NT2/D1 (cell line): ENCODE measurements around the gene FOXP1.

Experiments used
- DNase-seq: peaks from one replicate; pipeline ENCODE4 v3.0.0-alpha.2; 2011; ENCODE audit warnings: low read depth, low spot score
- H3K27me3 ChIP-seq: 2 replicates; pipeline ENCODE4 v1.6.0; 2011; ENCODE audit warnings: mild to moderate bottlenecking; ENCODE audit not compliant: insufficient read length, insufficient read depth
- H3K36me3 ChIP-seq: 2 replicates; pipeline ENCODE4 v1.6.1; 2011; ENCODE audit warnings: mild to moderate bottlenecking, low read length, mixed read lengths; ENCODE audit not compliant: insufficient read depth, insufficient read length
- H3K4me1 ChIP-seq: 2 replicates; pipeline ENCODE4 v1.5.1; 2011; ENCODE audit not compliant: insufficient read depth, insufficient read length
- H3K4me3 ChIP-seq: 2 replicates; pipeline ENCODE4 v1.5.1; 2011; ENCODE audit warnings: low read depth; ENCODE audit not compliant: insufficient read length
- H3K9ac ChIP-seq: 2 replicates; pipeline ENCODE4 v1.6.0; 2011; ENCODE audit warnings: low read depth; ENCODE audit not compliant: insufficient read length
- H3K9me3 ChIP-seq: 2 replicates; pipeline ENCODE4 v1.5.1; 2011; ENCODE audit warnings: mild to moderate bottlenecking, low read length; ENCODE audit not compliant: insufficient read depth
- SUZ12 ChIP-seq: IDR thresholded peaks from 2 replicates; pipeline ENCODE4 v1.6.1; 2011; ENCODE audit not compliant: insufficient read length, insufficient read depth; ENCODE audit errors: extremely low read depth
- YY1 ChIP-seq: IDR thresholded peaks from 2 replicates; pipeline ENCODE4 v1.6.1; 2011; ENCODE audit not compliant: insufficient read length, insufficient read depth
- ZNF274 ChIP-seq: IDR thresholded peaks from 2 replicates; pipeline ENCODE4 v1.6.1; 2011; ENCODE audit warnings: mild to moderate bottlenecking, low read depth, low read length

The FOXP1 gene

GRCh38 chr3:71478568-71478967, 105.0 kb downstream of the FOXP1 start:
- TF ChIP-seq ZNF274 (no peak), SUZ12 (no peak), YY1 (no peak)
- Histone ChIP-seq H3K4me1 (no peaks in the 10 kb centered on the region), H3K9ac (no peak overlapping the region), H3K9me3 (no peaks in the 10 kb centered on the region), H3K4me3 (no peak overlapping the region), H3K27me3 (no peaks in the 10 kb centered on the region), H3K36me3 (no peaks in the 10 kb centered on the region)
- no peak for DNase-seq

- 0 out of 2 replicates have a peak, but pooled peaks cover 8% of the 10 kb centered on the region for H3K9me3 ChIP-seq
- H3K4me1 ChIP-seq = no peaks in the 10 kb centered on the region
- no peaks in the 10 kb centered on the region for H3K27me3 ChIP-seq
- no peaks in the 10 kb centered on the region for H3K36me3 ChIP-seq
- H3K9ac ChIP-seq = no peak overlapping the region
- no peak overlapping the region for H3K4me3 ChIP-seq
- no peak for DNase-seq
- TF ChIP-seq SUZ12 (no peak), YY1 (no peak), ZNF274 (no peak)
These were observed 106.6 kb downstream of the FOXP1 start for GRCh38 chr3:71476950-71477349.

GRCh38 chr3:71469138-71469435, 114.4 kb downstream of the FOXP1 start:
- H3K9ac ChIP-seq = no peak overlapping the region
- TF ChIP-seq SUZ12 (no peak), YY1 (no peak), ZNF274 (no peak)

GRCh38 chr3:71468311-71469137, 115.0 kb downstream of the FOXP1 start:
- Histone ChIP-seq H3K9me3 (0 out of 2 replicates have a peak, but pooled peaks cover 8% of the 10 kb centered on the region), H3K4me3 (no peak overlapping the region), H3K36me3 (no peaks in the 10 kb centered on the region), H3K27me3 (no peaks in the 10 kb centered on the region), H3K4me1 (no peaks in the 10 kb centered on the region), H3K9ac (no peak overlapping the region)
- no peak for DNase-seq
- no peak for TF ChIP-seq YY1
- no peak for TF ChIP-seq ZNF274

More at GRCh38 chr3:71469138-71469435, 114.4 kb downstream of the FOXP1 start:
- DNase-seq = no peak
- no peak overlapping the region for H3K4me3 ChIP-seq
- H3K36me3 ChIP-seq = no peaks in the 10 kb centered on the region
- 0 out of 2 replicates have a peak, but pooled peaks cover 8% of the 10 kb centered on the region for H3K9me3 ChIP-seq
- no peaks in the 10 kb centered on the region for H3K27me3 ChIP-seq
- H3K4me1 ChIP-seq = no peaks in the 10 kb centered on the region

- no peak for DNase-seq
- H3K4me1 ChIP-seq = no peaks in the 10 kb centered on the region
- no peaks in the 10 kb centered on the region for H3K36me3 ChIP-seq
- H3K9ac ChIP-seq = no peak overlapping the region
- H3K4me3 ChIP-seq = no peak overlapping the region
- H3K27me3 ChIP-seq = no peaks in the 10 kb centered on the region
- H3K9me3 ChIP-seq = no peaks in the 10 kb centered on the region
- no peak for TF ChIP-seq ZNF274
- TF ChIP-seq YY1 = no peak
- TF ChIP-seq SUZ12 = no peak
These were observed 117.0 kb downstream of the FOXP1 start for GRCh38 chr3:71466483-71466882.

- TF ChIP-seq YY1 (no peak), SUZ12 (no peak), ZNF274 (no peak)
These were observed 118.0 kb downstream of the FOXP1 start for GRCh38 chr3:71465371-71466036.

GRCh38 chr3:71464613-71465012, 118.9 kb downstream of the FOXP1 start:
- Histone ChIP-seq H3K4me3 (no peak overlapping the region), H3K36me3 (no peaks in the 10 kb centered on the region), H3K9me3 (no peaks in the 10 kb centered on the region), H3K4me1 (no peaks in the 10 kb centered on the region), H3K9ac (no peak overlapping the region), H3K27me3 (no peaks in the 10 kb centered on the region)
- TF ChIP-seq YY1 = no peak
- no peak for TF ChIP-seq SUZ12
- no peak for TF ChIP-seq ZNF274
- no peak for DNase-seq

More at GRCh38 chr3:71465371-71466036, 118.0 kb downstream of the FOXP1 start:
- Histone ChIP-seq H3K9me3 (no peaks in the 10 kb centered on the region), H3K36me3 (no peaks in the 10 kb centered on the region), H3K4me1 (no peaks in the 10 kb centered on the region), H3K4me3 (no peak overlapping the region), H3K9ac (no peak overlapping the region), H3K27me3 (no peaks in the 10 kb centered on the region)
- DNase-seq = no peak
